ENCODE measurements around the gene TTC39A.

The TTC39A gene

DNA sequence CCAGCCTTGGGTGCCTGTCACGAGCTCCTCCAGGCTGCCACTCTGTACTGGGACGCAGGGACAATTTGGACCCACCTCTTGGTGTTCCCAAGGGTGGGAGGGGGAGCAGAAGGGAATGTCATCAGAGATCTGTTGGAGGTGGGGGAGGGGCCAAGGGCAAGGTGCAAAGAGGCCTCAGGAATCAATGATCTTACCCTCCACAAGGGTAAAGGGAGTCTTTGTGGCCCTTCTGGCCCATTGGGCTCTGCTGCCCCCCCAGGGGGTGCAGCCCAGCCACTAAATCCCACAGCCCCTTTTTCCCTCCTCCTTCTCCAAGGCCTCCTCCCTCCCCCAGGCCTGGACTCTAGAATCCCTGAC lies 8.5 kb downstream of the TTC39A start:
- no peak overlapping the region for H3K27ac ChIP-seq
- TF ChIP-seq, protein P1, sequence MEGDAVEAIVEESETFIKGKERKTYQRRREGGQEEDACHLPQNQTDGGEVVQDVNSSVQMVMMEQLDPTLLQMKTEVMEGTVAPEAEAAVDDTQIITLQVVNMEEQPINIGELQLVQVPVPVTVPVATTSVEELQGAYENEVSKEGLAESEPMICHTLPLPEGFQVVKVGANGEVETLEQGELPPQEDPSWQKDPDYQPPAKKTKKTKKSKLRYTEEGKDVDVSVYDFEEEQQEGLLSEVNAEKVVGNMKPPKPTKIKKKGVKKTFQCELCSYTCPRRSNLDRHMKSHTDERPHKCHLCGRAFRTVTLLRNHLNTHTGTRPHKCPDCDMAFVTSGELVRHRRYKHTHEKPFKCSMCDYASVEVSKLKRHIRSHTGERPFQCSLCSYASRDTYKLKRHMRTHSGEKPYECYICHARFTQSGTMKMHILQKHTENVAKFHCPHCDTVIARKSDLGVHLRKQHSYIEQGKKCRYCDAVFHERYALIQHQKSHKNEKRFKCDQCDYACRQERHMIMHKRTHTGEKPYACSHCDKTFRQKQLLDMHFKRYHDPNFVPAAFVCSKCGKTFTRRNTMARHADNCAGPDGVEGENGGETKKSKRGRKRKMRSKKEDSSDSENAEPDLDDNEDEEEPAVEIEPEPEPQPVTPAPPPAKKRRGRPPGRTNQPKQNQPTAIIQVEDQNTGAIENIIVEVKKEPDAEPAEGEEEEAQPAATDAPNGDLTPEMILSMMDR (IDR thresholded peaks at IDR 0.05) = no peak
- TF ChIP-seq ZFX (IDR thresholded peaks at IDR 0.05; ENCODE audit: borderline replicate concordance) = no peak

DNA sequence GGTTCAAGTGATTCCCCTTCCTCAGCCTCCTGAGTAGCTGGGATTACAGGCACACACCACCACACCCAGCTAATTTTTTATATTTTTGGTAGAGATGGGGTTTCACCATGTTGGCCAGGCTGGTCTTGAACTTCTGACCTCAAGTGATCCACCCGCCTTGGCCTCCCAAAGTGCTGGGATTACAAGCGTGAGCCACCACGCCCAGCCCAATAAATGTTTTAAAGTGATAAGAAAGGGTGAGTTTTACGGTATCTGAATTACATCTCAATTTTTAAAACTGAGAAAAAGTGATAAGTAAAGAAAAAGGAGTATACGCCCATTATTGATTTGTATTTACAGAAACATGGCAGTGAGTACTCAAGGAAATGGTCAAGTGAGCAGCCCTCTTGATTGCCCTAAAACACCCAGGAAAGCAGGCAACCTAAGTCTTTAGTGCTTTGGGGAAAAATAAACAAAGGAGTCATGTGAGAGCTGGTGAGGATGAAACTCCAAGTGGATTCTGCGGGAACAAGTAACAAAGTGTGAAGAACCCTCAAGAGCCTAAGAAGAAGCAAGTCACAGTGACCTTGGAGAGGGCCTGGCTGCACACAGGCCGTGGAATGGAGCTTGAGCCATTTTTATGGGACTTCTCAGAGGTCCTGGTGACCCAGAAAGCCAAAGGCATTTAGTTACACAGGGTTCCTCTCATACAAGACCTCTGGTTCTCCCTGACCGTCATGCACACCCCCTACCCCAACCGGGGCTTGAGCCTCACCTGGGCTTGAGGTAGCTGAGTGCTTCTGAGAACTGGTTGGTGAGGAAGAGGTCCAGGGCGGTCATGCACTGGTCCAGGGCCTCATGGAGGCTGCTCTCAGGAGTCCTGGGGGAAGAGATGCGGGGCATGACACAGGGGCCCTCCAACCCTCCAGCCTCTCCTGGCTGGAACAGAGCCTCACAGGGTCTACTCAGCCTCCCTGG lies 9.1 kb downstream of the TTC39A start:
- H3K27ac ChIP-seq = no peak overlapping the region
- TF ChIP-seq ZFX (IDR thresholded peaks at IDR 0.05; ENCODE audit: borderline replicate concordance) = no peak
- TF ChIP-seq, protein P1 (IDR thresholded peaks at IDR 0.05) = no peak

DNA sequence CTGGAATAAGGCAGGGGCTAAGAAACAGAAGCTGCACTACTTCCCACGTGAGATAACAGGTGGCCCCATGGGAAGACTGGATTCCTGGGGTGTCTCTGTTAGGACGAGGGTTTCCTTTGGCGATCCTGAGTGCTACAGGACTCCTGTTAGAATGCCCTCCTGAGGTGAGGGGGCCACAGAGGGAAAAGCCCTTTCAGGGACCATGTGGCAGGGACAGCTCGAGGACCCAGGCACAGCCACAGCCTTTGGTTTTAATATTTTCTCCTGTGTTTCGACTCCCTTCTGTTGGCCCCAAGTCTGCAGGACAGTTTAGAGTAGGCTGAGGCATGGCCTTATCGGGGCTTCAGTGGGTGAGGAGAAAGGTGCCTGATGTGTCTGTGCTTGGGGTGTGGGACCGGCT lies 12.6 kb downstream of the TTC39A start:
- no peak for TF ChIP-seq ZFX (IDR thresholded peaks at IDR 0.05; ENCODE audit: borderline replicate concordance)
- TF ChIP-seq, protein P1 (IDR thresholded peaks at IDR 0.05) = no peak
- H3K27ac ChIP-seq = no peak overlapping the region

DNA sequence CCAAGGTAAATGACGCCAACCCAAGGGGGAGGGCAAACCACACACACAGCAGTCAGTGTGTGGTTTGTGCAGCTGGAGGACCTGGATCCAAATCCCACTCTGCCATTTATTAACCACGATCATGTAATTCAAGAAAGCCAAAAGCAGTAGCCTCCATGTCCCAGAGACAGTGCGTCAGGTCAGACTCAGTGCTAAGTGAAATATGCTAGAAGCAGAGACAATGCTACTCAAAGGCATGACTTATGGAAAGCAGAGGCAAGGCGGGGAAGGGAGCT lies 13.6 kb downstream of the TTC39A start:
- TF ChIP-seq, protein P1 (IDR thresholded peaks at IDR 0.05) = no peak
- no peak for TF ChIP-seq ZFX (IDR thresholded peaks at IDR 0.05; ENCODE audit: borderline replicate concordance)

DNA sequence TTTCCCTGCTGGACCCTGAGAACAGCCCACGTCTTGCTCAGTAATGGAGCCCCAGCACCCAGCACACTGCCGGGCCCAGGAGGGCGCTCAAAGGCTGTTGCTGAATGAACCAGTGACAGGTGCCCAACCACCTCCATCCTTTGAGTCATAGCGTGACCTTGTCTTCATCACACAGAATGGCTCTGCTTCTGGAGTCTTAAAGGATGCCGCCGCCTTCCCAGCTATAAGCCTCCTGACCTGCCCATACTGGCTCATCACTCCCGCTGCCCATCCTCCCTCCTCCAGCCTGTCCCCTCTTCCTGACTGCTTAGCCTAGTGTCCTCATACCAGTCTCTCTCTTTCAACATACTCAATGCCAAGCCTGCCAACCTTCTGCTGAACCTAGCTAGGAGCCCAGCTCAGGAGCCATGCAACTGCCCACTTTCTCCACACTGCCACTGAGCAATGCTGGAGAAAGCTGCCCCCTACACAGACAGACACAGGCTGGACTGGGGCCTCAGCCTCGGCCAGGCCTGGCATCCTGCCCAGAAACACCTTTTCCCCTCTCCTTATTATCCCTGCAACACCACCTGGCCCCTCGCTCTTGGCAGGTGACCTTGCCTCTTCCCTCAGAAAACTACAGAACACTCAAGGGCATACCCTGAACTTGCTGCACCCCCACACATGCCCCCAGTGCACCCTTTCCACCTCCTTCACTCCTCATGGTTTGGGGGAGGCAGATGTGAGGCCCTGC lies 14.1 kb downstream of the TTC39A start:
- H3K27ac ChIP-seq = no peak overlapping the region
- TF ChIP-seq, protein P1 (IDR thresholded peaks at IDR 0.05) = no peak
- TF ChIP-seq ZFX (IDR thresholded peaks at IDR 0.05; ENCODE audit: borderline replicate concordance) = no peak

More for the DNA sequence above, 13.6 kb downstream of the TTC39A start:
- no peak overlapping the region for H3K27ac ChIP-seq

DNA sequence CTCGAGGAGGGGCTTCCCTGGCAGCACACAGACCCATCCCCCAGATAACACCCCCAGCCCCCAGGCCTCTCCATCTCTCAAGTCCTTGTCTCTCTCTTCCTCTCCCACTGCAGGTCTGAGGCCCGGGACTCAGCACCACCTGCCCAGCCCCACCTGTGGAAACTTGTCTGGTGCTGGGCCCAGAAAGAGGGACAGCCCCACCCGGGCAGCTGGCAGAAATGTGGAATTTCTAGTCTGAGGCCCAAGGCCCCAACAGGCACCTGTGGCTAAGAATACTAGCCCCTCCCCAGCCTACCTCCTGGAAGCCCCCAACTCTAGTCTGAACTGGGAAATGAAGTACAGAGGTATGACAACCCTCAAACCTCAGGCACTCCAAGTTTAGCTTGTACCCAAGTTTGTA lies 15.4 kb downstream of the TTC39A start:
- TF ChIP-seq, protein P1 (IDR thresholded peaks at IDR 0.05) = no peak
- TF ChIP-seq ZFX (IDR thresholded peaks at IDR 0.05; ENCODE audit: borderline replicate concordance) = no peak
- no peak overlapping the region for H3K27ac ChIP-seq
